ENCODE data around the gene GUCY1A2.

Gene GUCY1A2

DNA sequence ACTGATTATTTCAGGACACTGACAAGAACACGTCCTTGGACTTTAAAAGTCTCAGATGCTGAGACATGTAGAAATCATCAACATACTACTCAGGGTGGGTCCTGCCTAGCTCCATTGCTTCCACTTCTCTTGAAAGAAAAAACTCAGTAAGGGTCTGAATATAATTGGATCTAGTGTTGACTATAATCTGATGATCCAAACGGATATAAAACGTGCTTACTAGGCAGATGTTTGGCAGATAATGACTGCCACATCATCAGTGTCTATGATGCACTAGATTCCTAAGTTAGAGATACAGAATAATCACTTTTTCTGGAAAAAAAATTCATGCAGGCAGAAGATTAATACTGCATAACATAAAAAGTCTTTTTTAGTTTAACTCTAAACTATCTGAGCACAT, 21.6 kb downstream of the GUCY1A2 start:
- no peak overlapping the region for H3K4me2 ChIP-seq (ENCODE audit: insufficient read depth, low read length)

DNA sequence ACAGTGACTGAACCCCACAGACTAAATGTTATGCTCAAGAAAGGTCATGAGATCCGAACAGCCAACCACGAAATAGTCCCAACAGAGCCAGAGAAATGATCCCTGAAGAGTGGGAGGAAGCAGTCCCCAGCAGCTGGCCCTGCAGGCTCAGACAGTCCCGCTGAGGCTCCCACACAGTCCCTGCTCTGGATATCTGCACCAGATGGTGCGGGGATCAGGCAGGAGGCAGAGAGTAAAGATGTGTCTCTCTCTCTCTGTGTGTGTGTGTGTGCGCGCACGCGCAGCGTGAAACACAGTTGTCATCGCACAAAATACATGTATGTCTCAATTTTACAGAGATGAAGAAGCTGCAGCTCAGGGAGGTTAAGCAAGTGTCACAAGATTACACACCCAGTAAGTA, 27.9 kb downstream of the GUCY1A2 start:
- H3K9ac ChIP-seq (ENCODE audit: low read depth, low read length), result no peak overlapping the region
- peak overlapping the region; percentile 36; the same call in 1 of the 2 replicates for H2AFZ ChIP-seq (ENCODE audit: low read depth, low read length)
- no peak for DNase-seq
- no peak overlapping the region for H3K27ac ChIP-seq (ENCODE audit: low read length)
- H3K9me3 ChIP-seq (ENCODE audit: insufficient read depth, low read length, severe bottlenecking), result no peaks in the 10 kb centered on the region
- H3K4me3 ChIP-seq (ENCODE audit: low read depth in 1 of 2, low read length in 2 of 2), result no peak overlapping the region
- H3K27me3 ChIP-seq (ENCODE audit: insufficient read depth, low read length, poor library complexity), result no peaks in the 10 kb centered on the region
- H3K4me2 ChIP-seq (ENCODE audit: insufficient read depth, low read length), result no peak overlapping the region
- H3K36me3 ChIP-seq (ENCODE audit: insufficient read depth, low read length), result no peaks in the 10 kb centered on the region
- H3K4me1 ChIP-seq (ENCODE audit: insufficient read depth, low read length), result peaks cover 14% of the 10 kb centered on the region
- TF ChIP-seq EZH2 (IDR thresholded peaks at IDR 0.05; ENCODE audit: borderline replicate concordance, low read depth, low read length, severe bottlenecking), result no peak
- TF ChIP-seq, protein P1, sequence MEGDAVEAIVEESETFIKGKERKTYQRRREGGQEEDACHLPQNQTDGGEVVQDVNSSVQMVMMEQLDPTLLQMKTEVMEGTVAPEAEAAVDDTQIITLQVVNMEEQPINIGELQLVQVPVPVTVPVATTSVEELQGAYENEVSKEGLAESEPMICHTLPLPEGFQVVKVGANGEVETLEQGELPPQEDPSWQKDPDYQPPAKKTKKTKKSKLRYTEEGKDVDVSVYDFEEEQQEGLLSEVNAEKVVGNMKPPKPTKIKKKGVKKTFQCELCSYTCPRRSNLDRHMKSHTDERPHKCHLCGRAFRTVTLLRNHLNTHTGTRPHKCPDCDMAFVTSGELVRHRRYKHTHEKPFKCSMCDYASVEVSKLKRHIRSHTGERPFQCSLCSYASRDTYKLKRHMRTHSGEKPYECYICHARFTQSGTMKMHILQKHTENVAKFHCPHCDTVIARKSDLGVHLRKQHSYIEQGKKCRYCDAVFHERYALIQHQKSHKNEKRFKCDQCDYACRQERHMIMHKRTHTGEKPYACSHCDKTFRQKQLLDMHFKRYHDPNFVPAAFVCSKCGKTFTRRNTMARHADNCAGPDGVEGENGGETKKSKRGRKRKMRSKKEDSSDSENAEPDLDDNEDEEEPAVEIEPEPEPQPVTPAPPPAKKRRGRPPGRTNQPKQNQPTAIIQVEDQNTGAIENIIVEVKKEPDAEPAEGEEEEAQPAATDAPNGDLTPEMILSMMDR (IDR thresholded peaks at IDR 0.05; ENCODE audit: borderline replicate concordance, extremely low read depth, low read length, poor library complexity, severe bottlenecking), result no peak
- 0 out of 3 replicates have a peak, but pooled peaks have one; percentile 30 for ATAC-seq (ENCODE audit: insufficient read depth, low read depth)
- no peaks in the 10 kb centered on the region for H4K20me1 ChIP-seq (ENCODE audit: insufficient read depth, low read length)
- no peaks in the 10 kb centered on the region for H3K79me2 ChIP-seq (ENCODE audit: insufficient read depth, low read length)

More for the DNA sequence above, 21.6 kb downstream of the GUCY1A2 start:
- Histone ChIP-seq H3K79me2 (ENCODE audit: insufficient read depth, low read length) (no peaks in the 10 kb centered on the region), H2AFZ (ENCODE audit: low read depth, low read length) (no peak overlapping the region), H4K20me1 (ENCODE audit: insufficient read depth, low read length) (no peaks in the 10 kb centered on the region), H3K4me3 (ENCODE audit: low read depth in 1 of 2, low read length in 2 of 2) (no peak overlapping the region), H3K9ac (ENCODE audit: low read depth, low read length) (no peak overlapping the region), H3K27ac (ENCODE audit: low read length) (no peak overlapping the region), H3K27me3 (ENCODE audit: insufficient read depth, low read length, poor library complexity) (no peaks in the 10 kb centered on the region), H3K9me3 (ENCODE audit: insufficient read depth, low read length, severe bottlenecking) (no peaks in the 10 kb centered on the region), H3K36me3 (ENCODE audit: insufficient read depth, low read length) (no peaks in the 10 kb centered on the region), H3K4me1 (ENCODE audit: insufficient read depth, low read length) (no peaks in the 10 kb centered on the region)
- ATAC-seq (ENCODE audit: insufficient read depth, low read depth) (no peak), DNase-seq (no peak)
- TF ChIP-seq, protein P1 (IDR thresholded peaks at IDR 0.05; ENCODE audit: borderline replicate concordance, extremely low read depth, low read length, poor library complexity, severe bottlenecking), result no peak
- no peak for TF ChIP-seq EZH2 (IDR thresholded peaks at IDR 0.05; ENCODE audit: borderline replicate concordance, low read depth, low read length, severe bottlenecking)

DNA sequence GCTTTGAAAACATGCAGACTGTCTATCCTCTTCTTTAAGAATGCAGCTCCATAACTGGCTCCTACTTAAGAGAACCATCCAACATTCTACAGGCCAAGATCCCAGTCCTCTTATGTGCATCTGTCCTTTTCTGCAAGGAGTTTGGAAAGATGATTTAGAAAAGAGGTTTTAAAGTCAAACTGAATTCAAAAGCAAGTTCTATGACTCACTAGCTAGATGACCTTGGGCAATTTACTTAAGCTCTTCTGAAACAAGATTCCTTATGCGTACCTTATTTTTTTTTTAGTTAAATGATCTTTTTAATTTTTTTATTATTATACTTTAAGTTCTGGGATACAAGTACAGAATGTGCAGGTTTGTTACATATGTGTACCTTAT, 29.2 kb downstream of the GUCY1A2 start:
- Histone ChIP-seq H3K9ac (ENCODE audit: low read depth, low read length) (no peak overlapping the region), H3K4me2 (ENCODE audit: insufficient read depth, low read length) (no peak overlapping the region), H3K27me3 (ENCODE audit: insufficient read depth, low read length, poor library complexity) (no peaks in the 10 kb centered on the region), H3K9me3 (ENCODE audit: insufficient read depth, low read length, severe bottlenecking) (no peaks in the 10 kb centered on the region), H3K27ac (ENCODE audit: low read length) (no peak overlapping the region; the same call in 1 of the 2 replicates), H4K20me1 (ENCODE audit: insufficient read depth, low read length) (no peaks in the 10 kb centered on the region), H3K36me3 (ENCODE audit: insufficient read depth, low read length) (no peaks in the 10 kb centered on the region), H2AFZ (ENCODE audit: low read depth, low read length) (peak overlapping the region; percentile 63; the same call in 1 of the 2 replicates), H3K79me2 (ENCODE audit: insufficient read depth, low read length) (no peaks in the 10 kb centered on the region), H3K4me1 (ENCODE audit: insufficient read depth, low read length) (peaks cover 14% of the 10 kb centered on the region), H3K4me3 (ENCODE audit: low read depth in 1 of 2, low read length in 2 of 2) (no peak overlapping the region)
- no peak for ATAC-seq (ENCODE audit: insufficient read depth, low read depth)
- TF ChIP-seq, protein P1 (IDR thresholded peaks at IDR 0.05; ENCODE audit: borderline replicate concordance, extremely low read depth, low read length, poor library complexity, severe bottlenecking), result no peak
- TF ChIP-seq EZH2 (IDR thresholded peaks at IDR 0.05; ENCODE audit: borderline replicate concordance, low read depth, low read length, severe bottlenecking), result no peak
- DNase-seq, result no peak

Measured in DND-41 (cell line).